Measurements from ENCODE around the gene DNAJC21.

Gene DNAJC21

DNA sequence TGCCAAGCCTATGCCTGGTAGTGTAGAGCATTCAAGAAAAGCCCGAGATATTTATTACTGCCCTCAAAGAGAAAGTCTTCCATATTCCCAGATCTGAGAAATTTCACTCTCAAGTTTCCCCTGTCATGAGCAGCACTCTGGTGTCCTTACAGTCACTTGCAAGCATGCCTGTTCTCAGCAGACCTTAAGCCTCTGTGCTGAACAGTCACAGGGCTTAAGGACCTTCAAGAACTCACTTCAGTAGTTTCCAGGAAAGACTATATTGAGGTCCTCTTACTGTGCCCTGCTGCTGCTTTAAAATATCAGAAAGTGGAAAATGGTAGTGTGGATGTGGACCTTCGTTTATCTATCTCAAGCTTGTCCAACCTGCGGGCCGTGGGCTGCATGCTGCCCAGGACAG is 53.5 kb downstream of the DNAJC21 start:
- DNase-seq (ENCODE audit: low read depth in 3 of 3), result no peak

DNA sequence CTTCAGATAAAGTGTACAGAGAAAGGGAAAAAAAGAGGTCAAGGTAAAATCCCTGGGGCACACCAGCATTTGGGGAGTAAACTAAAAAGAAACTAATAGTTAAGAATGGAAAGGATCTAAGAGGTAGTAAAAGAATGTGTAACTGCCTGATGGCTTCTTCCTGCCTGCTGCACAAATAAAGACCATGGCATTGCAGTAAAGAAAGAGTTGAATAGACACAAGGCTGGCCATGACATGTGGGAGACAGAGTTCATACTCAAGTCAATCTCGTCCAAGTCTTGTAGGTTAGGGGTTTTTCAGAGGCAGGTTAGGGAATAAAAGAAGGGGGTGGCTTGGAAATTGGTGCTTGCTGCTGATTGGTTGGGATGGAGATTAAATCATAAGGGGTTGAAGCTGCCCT is 57.6 kb downstream of the DNAJC21 start:
- DNase-seq (ENCODE audit: low read depth in 3 of 3), result no peak

DNA sequence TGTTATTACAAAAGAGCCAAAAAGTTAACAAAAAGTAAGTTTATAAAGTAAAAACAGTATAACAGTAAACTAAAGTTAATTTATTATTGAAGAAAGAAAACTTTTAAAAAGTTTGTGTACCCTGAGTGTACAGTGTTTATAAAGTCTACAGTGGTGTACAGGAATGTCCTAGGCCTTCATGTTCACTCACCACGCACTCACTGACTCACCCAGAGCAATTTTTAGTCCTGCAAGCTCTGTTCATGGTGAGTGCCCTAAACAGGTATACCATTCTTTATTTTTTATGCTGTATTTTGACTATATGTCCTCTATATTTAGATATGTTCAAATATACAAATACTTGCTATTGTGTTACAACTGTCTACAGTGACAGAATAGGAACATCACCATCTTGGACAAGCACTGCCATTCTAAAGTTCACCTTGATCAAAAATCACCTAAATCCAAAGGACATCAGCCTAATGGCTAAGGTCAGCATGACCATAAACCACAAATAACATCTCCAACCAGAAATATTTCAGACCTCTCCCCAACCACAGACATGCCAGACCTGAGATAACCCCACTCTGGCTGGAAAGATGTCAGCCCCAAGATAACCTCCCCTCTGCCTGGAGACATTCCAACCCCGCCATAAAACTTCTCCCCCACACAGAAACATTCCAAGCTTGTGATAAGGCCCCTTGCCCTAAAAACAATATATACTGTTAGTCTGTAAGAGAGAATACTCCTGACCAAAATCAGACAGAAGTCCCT is 62.3 kb downstream of the DNAJC21 start:
- no peak for DNase-seq (ENCODE audit: low read depth in 3 of 3)

DNA sequence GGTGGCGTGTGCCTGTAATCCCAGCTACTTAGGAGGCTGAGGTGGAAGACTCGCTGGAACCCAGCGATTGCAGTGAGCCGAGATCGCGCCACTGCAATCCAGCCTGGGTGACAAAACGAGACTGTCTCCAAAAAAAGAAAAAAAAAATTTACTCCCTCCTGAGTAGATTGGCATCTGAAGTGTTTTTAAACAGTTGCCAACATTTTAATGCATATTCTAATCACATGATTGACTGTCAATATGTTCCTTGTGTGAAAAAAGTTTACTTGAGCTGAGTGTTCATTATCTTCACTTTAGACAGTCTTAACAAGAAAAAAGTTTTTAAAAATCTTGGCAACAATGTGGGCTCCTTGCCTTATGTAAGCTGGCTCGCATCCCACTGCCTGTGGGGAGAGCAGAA is 64.6 kb downstream of the DNAJC21 start:
- no peak for DNase-seq (ENCODE audit: low read depth in 3 of 3)

DNA sequence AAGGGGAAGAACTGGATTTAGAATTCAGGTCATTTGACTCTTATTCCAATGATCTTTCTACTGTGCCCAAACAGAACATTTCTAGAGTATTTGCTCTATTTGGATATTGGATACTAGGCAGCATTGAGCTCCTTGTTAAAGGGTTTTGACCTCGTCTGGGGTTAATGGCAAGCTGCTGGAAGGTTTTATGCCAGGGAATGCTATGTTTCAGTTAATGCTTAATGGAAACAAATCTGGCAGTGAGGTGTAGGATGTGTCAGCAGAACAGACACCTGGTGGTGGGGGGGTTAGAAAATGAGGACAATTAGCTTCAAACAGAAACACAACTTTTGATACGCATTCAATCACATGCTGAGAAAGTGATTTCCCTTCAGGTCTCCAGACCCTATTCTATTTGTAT is 66.9 kb downstream of the DNAJC21 start:
- no peak for DNase-seq (ENCODE audit: low read depth in 3 of 3)

DNA sequence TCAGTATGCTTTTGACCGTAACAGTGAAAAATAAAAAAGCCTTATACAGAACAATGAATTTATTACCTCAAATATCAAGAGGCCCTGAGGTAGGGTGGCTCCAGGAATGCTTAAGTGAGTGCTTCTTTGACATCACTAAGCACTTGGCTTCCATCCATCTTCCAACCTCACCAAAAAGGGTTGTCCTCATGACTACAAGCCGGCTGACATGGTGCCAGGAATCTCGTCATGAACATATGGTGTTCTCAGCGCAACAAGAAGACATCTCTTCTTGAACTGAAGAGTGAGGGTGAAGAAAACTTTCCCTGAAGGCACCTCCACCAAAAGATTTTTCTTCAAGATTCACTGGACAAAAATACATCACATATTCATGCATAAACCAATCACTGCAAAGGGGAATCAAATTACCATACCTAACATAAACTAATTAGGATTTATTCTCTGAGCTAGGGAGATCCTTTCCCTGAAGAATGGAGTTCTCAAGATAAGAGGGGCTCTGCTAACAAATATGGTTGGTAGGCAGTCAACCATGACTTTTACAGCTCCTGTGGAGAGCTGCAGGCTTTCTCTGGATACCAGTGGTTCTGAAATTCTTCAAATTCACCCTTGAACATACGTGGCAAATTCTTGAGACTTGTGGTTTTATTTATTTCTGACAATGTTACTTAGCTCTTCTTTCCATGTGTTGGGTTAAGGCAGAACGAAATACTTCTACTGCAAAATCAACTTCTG is 68.9 kb downstream of the DNAJC21 start:
- DNase-seq (ENCODE audit: low read depth in 3 of 3), result no peak

DNA sequence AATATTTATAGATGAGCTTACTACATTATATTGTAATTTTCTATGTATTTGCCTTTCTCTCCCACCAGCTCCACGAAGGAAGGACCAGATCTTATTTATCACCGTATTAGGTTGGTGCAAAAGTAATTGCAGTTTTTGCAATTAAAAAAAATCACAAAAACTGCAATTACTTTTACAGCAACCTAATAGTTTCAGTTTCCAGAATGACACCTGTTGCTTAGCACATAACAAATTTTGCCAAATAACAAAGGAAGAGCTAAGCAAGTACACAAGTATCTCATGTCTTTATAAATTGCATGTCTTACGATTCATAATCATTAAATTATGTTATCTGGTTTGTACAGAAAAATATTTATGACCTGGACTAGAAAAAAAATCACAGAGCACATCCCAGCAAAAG is 72.5 kb downstream of the DNAJC21 start:
- DNase-seq (ENCODE audit: low read depth in 3 of 3), result no peak

DNA sequence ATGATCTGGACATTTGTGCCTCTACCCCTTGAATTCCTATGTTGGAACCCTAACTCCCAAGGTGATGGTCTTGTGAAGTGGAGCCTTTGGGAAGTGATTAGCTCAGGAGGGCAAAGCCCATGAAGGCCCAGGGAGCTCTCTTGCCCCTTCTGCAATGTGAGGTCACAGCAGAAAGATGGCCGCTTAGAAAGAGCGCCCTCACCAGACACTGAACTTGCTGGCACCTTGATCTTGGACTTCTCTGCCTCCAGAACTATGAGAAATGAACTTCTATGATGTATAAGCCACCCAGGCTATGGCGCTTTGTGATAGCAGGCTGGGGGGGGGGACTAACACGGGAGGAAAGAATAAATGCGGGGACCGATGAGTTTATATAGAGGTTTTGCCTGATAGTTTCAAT is 73.1 kb downstream of the DNAJC21 start:
- no peak for DNase-seq (ENCODE audit: low read depth in 3 of 3)

DNA sequence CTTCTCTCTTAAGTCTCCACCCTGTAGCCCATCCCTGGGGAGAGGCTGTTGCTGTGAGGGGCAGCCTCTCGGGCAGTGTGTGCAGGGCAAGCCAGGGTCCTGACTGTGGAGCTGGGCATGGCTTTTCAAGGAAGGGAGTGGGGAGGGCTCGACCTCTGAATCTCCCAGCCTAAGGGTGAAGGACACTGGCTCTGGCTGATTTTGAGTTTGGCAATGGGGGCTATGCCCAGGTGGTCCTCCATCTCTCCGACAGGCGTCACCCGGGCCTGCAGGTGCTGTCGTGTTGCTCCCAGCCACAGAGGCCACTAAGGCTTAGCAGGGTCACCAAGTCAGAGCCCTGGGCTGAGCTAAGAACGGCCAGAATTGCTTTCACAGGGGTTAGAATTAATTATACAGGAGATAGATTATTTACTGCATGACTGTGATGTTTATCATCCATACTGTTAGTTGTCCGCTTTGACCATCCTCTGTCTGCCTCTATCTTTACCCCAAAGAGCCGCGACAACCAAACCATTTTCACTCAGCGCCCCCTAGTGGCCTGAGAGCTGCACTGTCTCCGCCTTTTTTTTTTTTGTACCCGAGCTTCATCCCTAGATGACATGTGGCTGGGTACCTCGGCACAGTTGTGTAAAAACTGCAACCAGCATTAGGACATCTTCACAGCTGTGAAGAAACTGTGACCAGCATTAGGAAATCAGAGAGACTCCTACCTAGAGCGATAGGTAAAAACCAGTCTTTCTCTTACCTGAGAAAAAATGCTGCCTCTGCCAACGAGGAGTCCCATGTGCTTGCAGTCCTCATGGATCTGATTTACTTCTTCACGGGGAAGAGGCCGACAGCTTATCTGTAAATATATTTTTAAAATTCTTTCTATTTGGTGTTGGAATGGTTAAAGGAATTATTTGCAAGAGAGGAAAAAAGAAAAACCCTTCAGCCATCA is 73.9 kb downstream of the DNAJC21 start:
- peak; percentile 18 to 47 (median 35) for DNase-seq (ENCODE audit: low read depth in 3 of 3)

DNA sequence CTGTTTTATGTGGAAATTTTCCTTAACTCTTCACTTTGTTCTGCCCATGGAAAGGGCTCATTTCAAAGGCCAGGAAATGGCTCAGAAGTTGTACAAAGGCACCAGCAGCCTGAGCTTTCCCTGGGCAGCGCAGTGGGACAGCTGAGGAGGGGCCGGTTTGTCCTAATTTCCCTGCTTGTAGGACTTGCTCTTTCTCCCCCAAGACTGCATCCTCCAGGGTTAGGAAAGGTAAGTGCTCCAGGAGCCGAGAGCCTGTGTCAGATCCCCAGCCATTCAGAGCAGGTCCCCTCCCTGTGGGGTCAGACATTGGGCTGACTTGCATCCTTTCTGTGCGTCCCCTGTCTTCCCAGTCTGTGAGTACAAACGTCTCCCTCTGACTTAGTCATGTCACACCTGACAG is 74.8 kb downstream of the DNAJC21 start:
- DNase-seq (ENCODE audit: low read depth in 3 of 3), result no peak

DNA sequence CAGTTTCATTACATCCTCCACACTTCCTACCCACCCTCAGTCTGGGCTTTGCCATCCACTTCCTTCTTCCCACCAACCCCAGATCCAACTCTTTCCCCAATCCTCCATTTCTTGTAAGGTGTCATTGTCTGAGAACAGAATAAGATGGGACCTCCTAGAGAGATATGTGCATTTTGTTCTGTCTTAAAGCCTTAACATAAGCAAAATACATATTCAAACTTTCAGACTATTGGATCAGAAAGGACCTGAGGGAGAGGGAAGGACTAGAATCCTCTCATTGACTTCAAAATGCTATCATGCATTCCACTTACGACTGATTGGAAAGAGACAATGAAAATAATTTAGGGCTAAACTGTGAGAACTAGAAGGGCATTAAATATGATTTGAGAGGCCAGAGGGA is 75.4 kb downstream of the DNAJC21 start:
- DNase-seq (ENCODE audit: low read depth in 3 of 3), result no peak

Measured in stimulated activated CD4-positive, alpha-beta T cell treated with anti-CD3 and anti-CD28 coated beads, TNF-alpha, amount 100 ng/mL, for 24 hours (primary cell).